EH (cell line): ENCODE results near the gene VWA3B.
"Not testable (repeated sequence)": the region's sequence is repeated elsewhere in the genome, so short reads cannot be mapped to it uniquely, and the experiment has no call there.

Source experiments
- DNase-seq: peaks from one replicate; pipeline ENCODE4 v3.0.0-alpha.2; 2015; ENCODE audit warnings: low read depth

Gene VWA3B

GRCh38 chr2:98085649-98086048 lies 1.3 kb upstream of the VWA3B start:
- DNase-seq, result no peak

GRCh38 chr2:98087447-98088020 lies 567 bp downstream of the VWA3B start:
- peak; percentile 4 for DNase-seq

- no peak for DNase-seq
These were observed 1.3 kb downstream of the VWA3B start for GRCh38 chr2:98088261-98088660.

GRCh38 chr2:98089941-98090340 lies 3.0 kb downstream of the VWA3B start:
- DNase-seq, result no peak

- DNase-seq, result no peak
These were observed 4.0 kb downstream of the VWA3B start for GRCh38 chr2:98090951-98091350.

GRCh38 chr2:98091738-98092137 lies 4.8 kb downstream of the VWA3B start:
- DNase-seq, result no peak

GRCh38 chr2:98093146-98093545 lies 6.2 kb downstream of the VWA3B start:
- DNase-seq, result no peak

GRCh38 chr2:98093611-98094010 lies 6.6 kb downstream of the VWA3B start:
- DNase-seq, result no peak

- no peak for DNase-seq
These were observed 13.2 kb downstream of the VWA3B start for GRCh38 chr2:98099939-98100743.

GRCh38 chr2:98102315-98102714 lies 15.3 kb downstream of the VWA3B start:
- DNase-seq, result not testable (repeated sequence)

- no peak for DNase-seq
These were observed 15.9 kb downstream of the VWA3B start for GRCh38 chr2:98102878-98103277.

GRCh38 chr2:98108110-98108509 lies 21.1 kb downstream of the VWA3B start:
- DNase-seq, result no peak

GRCh38 chr2:98110741-98111140 lies 23.8 kb downstream of the VWA3B start:
- no peak for DNase-seq

GRCh38 chr2:98114643-98115330 lies 27.8 kb downstream of the VWA3B start:
- DNase-seq, result no peak

GRCh38 chr2:98118161-98118560 lies 31.2 kb downstream of the VWA3B start:
- DNase-seq, result peak; percentile 47

- no peak for DNase-seq
These were observed 31.9 kb downstream of the VWA3B start for GRCh38 chr2:98118852-98119251.

- DNase-seq, result no peak
These were observed 34.2 kb downstream of the VWA3B start for GRCh38 chr2:98121149-98121548.

GRCh38 chr2:98122524-98122923 lies 35.6 kb downstream of the VWA3B start:
- DNase-seq, result no peak

GRCh38 chr2:98123286-98123685 lies 36.3 kb downstream of the VWA3B start:
- no peak for DNase-seq

GRCh38 chr2:98126061-98126460 lies 39.1 kb downstream of the VWA3B start:
- DNase-seq, result no peak

- DNase-seq, result no peak
These were observed 40.4 kb downstream of the VWA3B start for GRCh38 chr2:98127229-98127989.

- no peak for DNase-seq
These were observed 41.7 kb downstream of the VWA3B start for GRCh38 chr2:98128556-98129109.
